Measurements from ENCODE around the gene PPM1G.
A peak's percentile ranks its signal among the peaks of the same experiment; 100 is the strongest.
"Not testable (repeated sequence)": the region's sequence is repeated elsewhere in the genome, so short reads cannot be mapped to it uniquely, and the experiment has no call there.

The PPM1G gene, protein sequence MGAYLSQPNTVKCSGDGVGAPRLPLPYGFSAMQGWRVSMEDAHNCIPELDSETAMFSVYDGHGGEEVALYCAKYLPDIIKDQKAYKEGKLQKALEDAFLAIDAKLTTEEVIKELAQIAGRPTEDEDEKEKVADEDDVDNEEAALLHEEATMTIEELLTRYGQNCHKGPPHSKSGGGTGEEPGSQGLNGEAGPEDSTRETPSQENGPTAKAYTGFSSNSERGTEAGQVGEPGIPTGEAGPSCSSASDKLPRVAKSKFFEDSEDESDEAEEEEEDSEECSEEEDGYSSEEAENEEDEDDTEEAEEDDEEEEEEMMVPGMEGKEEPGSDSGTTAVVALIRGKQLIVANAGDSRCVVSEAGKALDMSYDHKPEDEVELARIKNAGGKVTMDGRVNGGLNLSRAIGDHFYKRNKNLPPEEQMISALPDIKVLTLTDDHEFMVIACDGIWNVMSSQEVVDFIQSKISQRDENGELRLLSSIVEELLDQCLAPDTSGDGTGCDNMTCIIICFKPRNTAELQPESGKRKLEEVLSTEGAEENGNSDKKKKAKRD

DNA sequence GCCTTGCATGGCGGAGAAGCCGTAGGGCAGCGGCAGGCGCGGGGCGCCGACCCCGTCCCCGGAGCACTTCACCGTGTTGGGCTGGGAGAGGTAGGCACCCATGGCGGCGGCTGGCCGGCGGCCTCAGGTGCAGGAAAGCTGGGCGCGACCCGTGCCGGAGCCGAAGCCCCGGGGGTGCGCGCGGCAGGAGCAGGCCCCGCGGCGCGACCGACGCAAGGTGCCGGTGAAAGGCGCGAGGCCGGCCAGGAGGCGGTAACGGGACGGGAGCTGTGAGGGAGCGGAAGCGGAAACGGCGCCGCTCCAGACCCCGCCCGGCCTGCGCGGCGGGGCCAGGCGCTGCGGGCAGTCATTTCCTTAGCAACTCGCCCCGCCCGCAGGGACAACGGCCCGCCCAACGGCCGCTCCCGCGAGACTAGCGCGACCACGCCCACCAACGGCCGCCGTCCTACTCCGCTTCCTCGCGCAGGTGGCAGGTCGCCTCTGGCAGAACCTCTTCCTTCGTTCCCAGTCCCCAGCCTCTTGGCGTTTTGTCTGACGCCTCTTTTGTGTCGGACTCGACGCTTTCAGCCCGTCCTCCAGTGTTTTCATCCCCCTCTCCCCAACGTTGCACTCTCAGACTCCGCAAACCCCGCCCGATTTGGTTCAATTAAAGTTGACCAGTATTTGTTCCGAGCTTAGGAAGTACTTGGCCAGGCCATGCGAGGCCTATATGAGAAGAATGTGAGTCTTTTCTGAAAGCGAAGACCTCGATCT lies at the start of gene PPM1G:
PPM1G (minus strand) TSS at position 271 of the 753 bp plus-strand sequence; CDS start at position 102, 169 bp downstream.
- DNase-seq (ENCODE audit: low read depth), result no peak

DNA sequence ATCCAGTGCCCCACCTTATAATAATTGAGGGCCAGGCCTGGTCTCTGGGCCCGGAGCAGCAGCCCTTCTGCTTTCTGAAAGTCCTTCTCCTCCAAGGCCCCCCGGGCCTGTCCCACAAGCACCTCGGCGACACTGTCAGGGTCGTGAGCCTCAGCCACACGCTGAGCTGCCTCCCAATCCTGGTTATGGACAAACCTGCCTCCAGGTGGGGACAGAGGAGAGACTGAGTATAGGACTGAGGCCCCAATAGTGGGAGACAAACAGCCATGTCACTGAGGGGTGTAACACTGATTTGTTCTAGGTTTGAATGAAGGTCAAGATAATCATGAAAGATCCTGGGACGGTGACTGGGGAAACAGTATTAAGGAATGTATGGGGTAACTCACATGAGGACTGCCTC lies 44.6 kb upstream of the PPM1G start:
- DNase-seq (ENCODE audit: low read depth), result no peak

DNA sequence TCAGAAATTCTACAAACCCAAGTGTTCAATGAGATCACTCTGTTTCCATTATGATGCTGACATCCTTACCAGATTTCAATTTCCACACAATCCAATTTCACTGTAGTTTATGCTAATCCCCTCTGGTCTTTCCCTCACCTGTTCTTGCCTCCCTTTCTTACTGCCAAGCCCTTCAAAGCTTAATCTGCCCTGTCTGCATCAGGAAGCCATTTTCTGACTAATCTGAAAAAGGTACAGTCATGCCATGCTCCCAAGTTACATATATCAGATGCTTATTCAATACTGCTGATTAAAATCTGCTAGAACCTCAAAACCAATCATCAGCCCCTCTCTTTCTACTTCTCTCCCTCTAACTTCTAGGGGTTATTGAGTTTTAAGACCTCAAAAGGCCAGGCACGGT lies 41.7 kb upstream of the PPM1G start:
- DNase-seq (ENCODE audit: low read depth), result no peak

DNA sequence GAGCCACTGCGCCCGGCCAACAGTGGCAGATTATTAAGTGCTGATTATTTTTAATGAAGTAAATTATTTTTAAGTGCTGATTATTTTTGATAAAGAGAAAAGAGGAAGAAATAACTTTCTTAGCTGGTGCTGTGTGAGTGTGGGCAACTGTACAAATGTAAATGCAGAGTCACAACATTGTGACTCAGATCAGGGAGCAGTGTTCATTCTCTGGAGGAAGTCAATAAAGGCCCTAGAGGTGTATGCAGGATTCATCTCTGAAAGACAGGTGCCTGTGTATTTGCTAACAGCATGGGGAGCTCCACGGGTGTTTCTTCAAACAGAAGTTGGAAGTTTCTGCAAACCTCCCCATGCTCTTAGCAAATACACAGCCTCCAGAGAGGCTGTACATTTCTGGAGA lies 39.0 kb upstream of the PPM1G start:
- no peak for DNase-seq (ENCODE audit: low read depth)

DNA sequence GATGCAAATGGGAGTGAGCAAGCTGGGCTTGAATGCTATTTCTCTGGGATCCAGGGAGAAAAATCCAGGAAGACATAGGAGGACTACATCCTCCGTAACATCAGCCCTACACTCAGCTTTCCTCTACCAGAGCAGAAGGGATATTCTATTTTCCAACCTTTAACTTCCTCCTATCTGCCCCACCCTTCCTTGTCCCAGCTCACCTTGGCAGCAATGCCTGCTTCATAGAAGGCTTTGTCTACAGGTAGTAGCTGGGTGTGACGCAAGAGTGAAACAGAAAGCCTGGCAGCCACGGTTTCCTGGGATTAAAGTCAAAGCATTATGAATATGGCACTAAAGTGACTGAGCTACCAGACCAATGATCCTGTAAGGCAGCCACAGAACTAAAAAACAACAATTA lies 36.7 kb upstream of the PPM1G start:
- DNase-seq (ENCODE audit: low read depth), result no peak

DNA sequence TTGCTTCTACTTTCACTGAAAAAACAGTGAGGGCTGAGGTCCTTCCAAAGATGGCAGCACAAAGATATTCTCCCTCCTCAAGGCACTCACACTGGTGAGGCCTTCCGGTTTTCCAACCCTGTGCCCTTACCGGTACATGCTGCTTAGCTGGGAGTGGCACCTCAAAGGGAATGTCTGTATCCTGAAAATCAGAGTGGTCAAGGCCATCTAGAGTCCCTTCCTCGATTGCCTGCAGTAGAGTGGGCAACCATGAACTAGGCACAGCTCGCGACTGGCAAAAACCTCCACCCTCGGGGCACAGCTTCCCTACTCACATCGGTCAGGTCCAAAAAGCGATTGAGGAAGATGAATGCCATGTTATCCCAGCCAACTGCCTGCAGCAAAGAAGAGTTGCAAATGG lies 36.2 kb upstream of the PPM1G start:
- no peak for DNase-seq (ENCODE audit: low read depth)

DNA sequence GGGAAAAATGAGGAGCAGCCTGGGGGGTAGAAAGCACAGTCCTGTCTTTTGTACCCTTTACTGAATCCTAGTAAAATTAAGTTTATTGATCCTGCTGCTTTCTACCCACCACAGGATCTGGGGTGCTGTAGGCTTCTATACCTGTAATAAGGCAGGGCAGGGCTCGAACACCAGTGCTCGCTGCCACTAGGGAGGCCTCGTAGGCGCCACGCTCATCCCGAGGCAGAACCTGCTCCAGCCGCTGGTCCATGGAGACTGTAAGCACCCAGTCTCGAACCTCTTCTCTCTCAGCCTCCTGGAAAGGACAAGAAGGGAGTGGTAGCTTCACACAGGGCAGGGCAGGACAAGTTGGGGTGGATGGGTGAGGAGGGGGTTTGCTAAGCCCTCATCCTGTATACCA lies 35.8 kb upstream of the PPM1G start:
- no peak for DNase-seq (ENCODE audit: low read depth)

DNA sequence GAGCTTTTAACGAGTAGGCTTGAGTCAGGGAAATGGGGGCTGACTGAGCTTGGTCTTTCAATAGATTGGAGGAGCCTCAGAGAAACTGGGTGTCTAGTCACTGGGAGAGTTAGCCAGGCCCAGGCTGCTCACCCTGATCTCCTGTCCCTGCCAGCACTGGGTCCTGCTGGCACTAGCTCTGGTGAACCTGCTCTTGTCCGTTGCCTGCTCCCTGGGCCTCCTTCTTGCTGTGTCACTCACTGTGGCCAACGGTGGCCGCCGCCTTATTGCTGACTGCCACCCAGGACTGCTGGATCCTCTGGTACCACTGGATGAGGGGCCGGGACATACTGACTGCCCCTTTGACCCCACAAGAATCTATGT lies 33.5 kb upstream of the PPM1G start:
- no peak for DNase-seq (ENCODE audit: low read depth)

DNA sequence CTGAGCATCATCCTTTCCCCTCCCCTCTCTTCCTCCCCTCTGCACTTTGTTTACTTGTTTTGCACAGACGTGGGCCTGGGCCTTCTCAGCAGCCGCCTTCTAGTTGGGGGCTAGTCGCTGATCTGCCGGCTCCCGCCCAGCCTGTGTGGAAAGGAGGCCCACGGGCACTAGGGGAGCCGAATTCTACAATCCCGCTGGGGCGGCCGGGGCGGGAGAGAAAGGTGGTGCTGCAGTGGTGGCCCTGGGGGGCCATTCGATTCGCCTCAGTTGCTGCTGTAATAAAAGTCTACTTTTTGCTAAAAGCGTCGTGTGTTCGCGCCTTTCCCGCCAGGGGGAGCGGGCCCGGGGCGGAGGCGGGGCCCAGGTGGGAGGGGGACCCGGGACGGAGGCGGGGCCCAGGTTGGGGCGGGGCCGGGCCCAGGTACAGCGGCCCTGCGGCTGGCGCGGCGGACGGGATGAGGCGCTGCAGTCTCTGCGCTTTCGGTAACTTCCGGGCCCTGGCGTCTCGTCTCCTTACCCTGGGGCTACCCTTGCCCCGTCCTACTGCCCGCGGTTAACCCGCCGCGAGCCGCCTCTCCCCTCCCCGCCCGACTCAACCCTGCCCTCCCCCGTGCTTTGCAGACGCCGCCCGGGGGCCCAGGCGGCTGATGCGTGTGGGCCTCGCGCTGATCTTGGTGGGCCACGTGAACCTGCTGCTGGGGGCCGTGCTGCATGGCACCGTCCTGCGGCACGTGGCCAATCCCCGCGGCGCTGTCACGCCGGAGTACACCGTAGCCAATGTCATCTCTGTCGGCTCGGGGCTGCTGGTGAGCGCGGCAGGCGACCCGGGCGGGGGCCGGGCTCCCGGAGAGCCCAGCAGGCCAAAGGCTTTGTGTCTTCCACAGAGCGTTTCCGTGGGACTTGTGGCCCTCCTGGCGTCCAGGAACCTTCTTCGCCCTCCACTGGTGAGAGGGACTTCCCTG lies 32.8 kb upstream of the PPM1G start, which contains the start of gene KRTCAP3:
KRTCAP3 (plus strand) TSS at position 424 of the 962 bp plus-strand sequence; CDS start at position 456, 32 bp downstream.
- no peak for DNase-seq (ENCODE audit: low read depth)

DNA sequence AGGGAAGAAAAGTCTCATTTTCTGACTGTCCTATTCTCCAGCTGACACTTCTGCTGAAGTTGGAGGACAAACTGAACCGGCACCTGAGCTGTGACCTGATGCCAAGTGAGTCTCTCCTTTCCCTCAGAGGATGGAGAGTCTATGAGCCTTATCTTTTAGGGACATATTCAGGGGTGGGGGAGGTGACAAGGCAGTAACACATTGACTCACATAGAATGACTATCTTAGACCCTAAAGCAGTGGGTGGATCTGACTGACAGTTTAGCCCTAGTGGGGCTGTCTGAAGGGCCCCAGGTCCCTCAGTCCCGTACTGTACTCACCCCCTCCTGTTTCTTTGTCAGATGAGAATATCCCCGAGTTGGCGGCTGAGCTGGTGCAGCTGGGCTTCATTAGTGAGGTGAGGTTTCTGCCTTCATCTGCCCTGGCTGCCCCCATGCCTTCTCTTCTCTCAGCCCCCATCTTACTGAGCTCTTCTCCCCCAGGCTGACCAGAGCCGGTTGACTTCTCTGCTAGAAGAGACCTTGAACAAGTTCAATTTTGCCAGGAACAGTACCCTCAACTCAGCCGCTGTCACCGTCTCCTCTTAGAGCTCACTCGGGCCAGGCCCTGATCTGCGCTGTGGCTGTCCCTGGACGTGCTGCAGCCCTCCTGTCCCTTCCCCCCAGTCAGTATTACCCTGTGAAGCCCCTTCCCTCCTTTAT lies 32.0 kb upstream of the PPM1G start:
- no peak for DNase-seq (ENCODE audit: low read depth)

DNA sequence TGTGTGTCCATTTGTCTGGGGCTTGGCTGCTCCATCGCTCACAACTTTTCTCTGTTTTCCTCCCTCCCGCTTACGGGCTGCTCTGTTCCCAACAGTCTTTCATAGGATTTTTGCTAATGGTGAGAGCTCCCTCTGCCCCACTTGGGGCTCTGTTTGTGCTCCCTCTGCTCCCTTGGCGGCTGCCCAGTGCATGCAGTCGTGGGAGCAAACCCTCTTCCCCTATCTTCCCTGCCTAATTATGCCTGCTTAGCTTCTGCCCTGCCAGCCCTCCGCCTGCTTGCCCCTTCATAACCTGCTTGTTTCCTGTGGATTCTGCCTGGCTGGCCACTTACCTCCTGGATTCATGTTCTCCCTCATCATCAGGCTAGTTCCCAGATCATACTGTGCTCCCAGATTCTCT lies 26.2 kb upstream of the PPM1G start:
- DNase-seq (ENCODE audit: low read depth), result no peak

DNA sequence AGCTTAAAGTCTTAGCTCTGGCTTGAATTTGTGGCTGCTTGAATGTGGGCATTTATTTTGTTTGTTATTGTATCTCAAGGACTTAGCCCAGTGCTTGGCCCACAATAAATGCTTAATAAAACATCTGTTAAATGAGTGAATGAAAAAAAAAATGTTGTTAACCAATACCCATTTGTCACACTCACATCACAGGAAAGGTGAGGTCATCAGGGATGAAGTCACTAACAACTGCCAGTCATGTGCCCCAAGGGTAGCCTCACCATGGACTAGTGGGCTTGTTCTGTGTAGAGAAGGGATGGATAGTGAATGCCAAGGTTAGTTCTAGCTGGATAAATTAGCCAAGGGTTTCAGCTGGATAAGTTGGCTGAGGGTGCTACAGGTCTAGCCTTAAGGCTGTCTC lies 22.0 kb upstream of the PPM1G start:
- no peak for DNase-seq (ENCODE audit: low read depth)

DNA sequence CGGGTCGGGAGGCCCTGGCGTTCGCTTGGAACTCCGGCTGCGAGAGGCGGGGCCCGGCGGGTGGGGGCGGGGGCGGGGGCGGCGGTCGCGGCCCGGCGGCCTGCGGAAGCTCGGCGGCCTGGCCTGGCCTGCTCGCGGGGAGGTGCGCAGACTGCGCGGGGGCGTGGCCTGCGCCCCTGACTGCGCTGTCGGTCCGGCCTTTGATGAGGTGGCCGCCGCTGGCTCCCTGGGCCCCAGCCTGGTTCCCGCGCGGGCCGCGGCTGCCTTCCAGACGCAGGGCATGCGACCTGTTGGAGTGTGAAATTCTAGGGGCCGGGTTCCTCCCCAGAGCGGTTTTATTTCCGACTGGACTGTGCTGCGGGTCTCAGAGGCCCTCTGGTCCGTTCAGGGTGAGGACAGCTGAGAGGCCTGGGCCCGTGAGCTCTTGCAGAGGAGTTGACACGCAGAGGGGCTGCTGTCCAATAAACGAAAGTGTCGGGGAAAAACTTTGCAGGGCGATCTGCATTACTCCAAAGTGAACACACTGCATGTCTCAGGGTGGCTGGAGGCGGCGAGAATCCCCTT lies 19.7 kb upstream of the PPM1G start:
- peak; percentile 24 for DNase-seq (ENCODE audit: low read depth)

DNA sequence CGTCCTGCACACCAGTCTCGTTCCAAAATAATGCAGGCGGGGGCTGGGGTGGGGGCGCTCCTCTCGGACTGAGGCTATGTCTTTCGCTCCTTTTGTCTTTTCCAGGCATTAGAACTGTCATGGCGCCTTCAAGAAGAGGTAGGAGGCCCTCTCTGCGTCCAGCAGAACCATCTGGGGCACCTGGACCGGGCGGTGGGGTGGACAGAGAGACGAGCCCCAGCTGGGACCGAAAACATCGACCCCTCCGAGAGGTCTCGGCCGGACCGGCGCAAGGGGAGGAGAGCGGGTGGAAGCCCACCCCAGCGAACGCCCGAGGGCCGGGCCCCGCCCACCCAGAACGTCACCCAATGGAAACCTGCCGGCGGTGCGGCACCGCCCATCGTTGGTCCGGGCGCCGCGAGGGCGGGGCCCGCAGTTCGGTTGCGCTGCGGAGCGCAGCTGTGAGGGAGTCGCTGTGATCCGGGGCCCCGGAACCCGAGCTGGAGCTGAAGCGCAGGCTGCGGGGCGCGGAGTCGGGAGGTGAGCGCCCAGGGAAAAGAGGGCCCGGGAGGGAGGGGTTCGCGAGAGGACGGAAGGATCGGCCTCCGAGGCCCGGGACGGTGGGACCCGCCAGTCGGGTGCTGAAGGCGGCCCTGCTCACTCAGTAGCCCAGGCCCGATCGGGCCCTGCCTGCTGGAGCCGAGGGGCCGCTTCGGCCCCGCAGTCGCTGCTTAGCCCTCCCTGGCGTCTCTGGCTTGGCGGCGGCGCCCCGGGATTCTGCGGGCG lies 19.0 kb upstream of the PPM1G start, which contains the start of gene NRBP1:
NRBP1 (plus strand) TSS at position 419 of the 765 bp plus-strand sequence. CDS start 4,643 bp downstream, outside the sequence.
- DNase-seq (ENCODE audit: low read depth), result peak; percentile 34

DNA sequence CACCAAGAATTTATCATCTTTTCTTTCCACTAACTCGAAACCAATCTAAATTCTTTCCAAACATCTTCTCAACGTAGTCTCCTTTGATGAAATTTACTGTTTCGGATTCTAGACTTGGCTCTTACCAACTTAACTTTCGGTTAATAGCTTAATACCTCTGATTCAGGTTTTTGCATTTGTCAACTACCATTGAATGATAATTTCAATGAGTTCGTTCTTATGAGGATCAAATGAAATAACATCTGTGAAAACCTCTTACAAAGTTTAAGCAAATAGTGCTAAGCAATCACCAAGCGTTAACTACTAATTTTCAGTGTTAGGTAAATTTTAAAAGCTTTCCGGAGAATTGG lies 18.4 kb upstream of the PPM1G start:
- no peak for DNase-seq (ENCODE audit: low read depth)

DNA sequence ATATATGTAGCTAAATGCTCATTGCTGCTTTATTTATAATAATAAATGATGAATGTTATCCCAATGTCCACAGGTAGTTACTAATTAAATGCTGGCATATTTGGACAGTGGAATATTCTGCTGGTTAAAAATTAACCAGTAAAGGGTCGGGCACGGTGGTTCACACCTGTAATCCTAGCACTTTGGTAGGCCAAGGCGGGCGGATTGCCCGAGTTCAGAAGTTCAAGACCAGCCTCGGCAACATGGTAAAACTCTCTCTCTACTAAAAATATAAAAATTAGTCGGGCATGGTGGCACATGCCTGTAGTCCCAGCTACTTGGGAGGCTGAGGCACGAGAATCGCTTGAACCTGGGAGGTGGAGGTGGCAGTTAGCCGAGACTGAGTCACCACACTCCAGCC lies 15.6 kb upstream of the PPM1G start:
- not testable (repeated sequence) for DNase-seq (ENCODE audit: low read depth)

DNA sequence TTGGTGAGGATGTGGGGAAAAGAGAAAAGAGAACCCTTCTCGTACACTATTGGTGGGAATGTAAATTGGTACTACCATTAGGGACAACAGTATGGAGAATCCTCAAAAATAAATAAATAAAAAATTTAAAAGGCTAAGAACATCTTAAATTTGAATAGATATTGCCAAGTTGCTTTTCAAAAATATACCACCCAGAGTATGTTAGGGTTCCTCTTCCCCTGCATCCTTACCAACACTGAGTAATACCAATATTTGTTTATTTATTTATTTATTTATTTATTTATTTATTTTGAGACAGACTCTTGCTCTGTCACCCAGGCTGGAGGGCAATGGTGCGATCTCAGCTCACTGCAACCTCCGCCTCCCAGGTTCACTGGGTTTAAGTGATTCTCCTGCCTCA lies 13.6 kb upstream of the PPM1G start:
- DNase-seq (ENCODE audit: low read depth), result no peak

DNA sequence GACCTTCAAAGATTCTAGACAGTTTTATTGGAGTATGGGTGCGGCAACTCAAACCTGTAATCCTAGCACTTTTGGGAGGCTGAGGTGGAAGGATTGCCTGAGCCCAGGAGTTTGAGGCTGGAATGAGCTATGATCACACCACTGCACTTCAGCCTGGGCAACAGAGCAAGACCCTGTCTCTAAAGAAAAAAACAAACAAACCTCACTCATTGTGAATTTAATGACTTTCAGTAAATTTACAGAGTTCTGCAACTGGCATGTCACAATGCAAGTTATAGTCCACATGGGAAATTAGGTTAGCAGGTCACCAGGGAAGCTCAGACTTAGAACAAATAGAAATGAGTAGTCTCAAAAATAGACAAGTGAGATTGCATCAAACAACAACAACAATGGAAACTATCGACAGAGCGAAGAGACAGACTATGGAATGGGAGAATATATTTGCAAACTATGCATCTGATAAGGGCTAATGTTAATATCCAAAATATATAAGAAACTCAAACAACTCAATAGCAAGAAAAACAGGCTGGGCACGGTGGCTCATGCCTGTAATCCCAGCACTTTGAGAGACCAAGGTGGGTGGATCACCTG lies 12.4 kb upstream of the PPM1G start:
- DNase-seq (ENCODE audit: low read depth), result no peak

DNA sequence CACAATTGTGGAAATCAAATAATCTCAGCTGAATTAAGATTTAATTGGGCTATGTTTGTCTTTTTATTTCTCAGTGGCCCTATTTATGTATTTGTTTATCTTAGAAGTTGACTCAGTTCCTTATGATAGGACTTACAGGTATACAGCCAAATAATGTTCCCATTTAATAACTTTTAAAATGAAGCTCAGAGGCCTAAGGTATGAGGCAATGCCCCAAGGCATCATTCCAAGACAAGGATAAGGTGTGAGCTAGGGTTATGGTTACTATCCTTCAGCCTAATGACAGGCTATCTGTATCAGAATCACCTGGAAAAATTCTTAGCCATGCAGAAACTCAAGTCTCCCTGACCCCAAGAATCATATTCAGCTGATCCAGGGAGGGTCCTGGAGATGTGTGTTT lies 11.6 kb upstream of the PPM1G start:
- no peak for DNase-seq (ENCODE audit: low read depth)

DNA sequence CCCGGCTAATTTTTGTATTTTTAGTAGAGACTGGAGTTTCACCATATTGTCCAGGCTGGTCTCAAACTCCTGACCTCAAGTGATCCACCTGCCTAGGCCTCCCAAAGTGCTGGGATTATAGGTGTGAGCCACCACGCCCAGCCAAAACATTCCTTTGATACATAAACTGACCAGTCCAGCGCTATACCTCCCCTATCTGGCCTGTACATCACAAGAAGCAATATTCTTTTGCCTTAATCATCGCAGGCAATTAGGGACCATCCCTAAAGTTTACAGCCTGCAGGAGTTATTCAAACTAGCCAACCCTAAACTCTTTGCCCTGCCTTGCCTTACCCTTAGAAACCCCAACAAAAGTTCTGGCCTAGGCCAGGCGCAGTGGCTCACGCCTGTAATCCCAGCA lies 6.8 kb upstream of the PPM1G start:
- no peak for DNase-seq (ENCODE audit: low read depth)

Data from non-pigmented ciliary epithelial cell (primary cell).